ENCODE data around the gene EP300.

GRCh38 chr22:41127451-41127850 lies 35.1 kb downstream of the EP300 start:
- TF ChIP-seq CTCF (IDR thresholded peaks at IDR 0.05; ENCODE audit: borderline replicate concordance, extremely low read depth, low read length, poor library complexity, severe bottlenecking) (no peak), EZH2 (IDR thresholded peaks at IDR 0.05; ENCODE audit: borderline replicate concordance, low read depth, low read length, severe bottlenecking) (no peak)

All from DND-41 (cell line).